GM10266 (cell line): ENCODE data around the gene RFC2.
A peak's percentile ranks its signal among the peaks of the same experiment; 100 is the strongest.

Experiments used
- DNase-seq: peaks from one replicate; pipeline ENCODE4 v3.0.0; 2012; ENCODE audit errors: extremely low spot score
- CTCF ChIP-seq: IDR thresholded peaks from 2 replicates; pipeline ENCODE4 v1.5.1; 2012; ENCODE audit warnings: mild to moderate bottlenecking, low read depth; ENCODE audit not compliant: control insufficient read depth, insufficient read depth; ENCODE audit errors: missing control alignments

The RFC2 gene

GRCh38 chr7:74193054-74193453 lies 61.1 kb downstream of the RFC2 start:
- no peak for DNase-seq
- TF ChIP-seq CTCF, result no peak

- no peak for DNase-seq
- TF ChIP-seq CTCF, result no peak
Observed at GRCh38 chr7:74191231-74191630, 63.0 kb downstream of the RFC2 start.

GRCh38 chr7:74190259-74190658 lies 63.9 kb downstream of the RFC2 start:
- no peak for TF ChIP-seq CTCF
- no peak for DNase-seq

- no peak for TF ChIP-seq CTCF
- DNase-seq, result no peak
Observed at GRCh38 chr7:74187915-74188675, 66.1 kb downstream of the RFC2 start.

GRCh38 chr7:74185636-74186035 lies 68.6 kb downstream of the RFC2 start:
- TF ChIP-seq CTCF, result no peak
- no peak for DNase-seq

- TF ChIP-seq CTCF, result no peak
- no peak for DNase-seq
Observed at GRCh38 chr7:74185016-74185415, 69.2 kb downstream of the RFC2 start.

GRCh38 chr7:74183653-74184450 lies 70.3 kb downstream of the RFC2 start:
- no peak for DNase-seq
- TF ChIP-seq CTCF, result peak; percentile 54
